GM23338 (cell line): ENCODE measurements around the gene VPS13A. TPM values are rescaled to one million over a fixed set of nuclear protein-coding genes. Genes with fewer than 3 reads are reported as not detected.

Experiments used
- ATAC-seq: fragments of 200-7000 bp; cut with Tn5 transposase; 3 replicates; pipeline ENCODE4 v1.9.1; 2020
- DNase-seq: peaks from one replicate; pipeline ENCODE4 v3.0.0-alpha.2; 2015; ENCODE audit warnings: low spot score
- H2AFZ ChIP-seq: fragments of 200-600 bp; sonication (generic); 2 replicates; pipeline ENCODE4 v1.8.0; 2016; ENCODE audit warnings: antibody characterized with exemption, mild to moderate bottlenecking, moderate library complexity
- H3F3A ChIP-seq: fragments of 200-600 bp; sonication (generic); replicated peaks from 2 replicates; pipeline ENCODE4 v1.8.0; 2017; ENCODE audit warnings: antibody characterized with exemption, mixed run types, low read depth
- H3K27ac ChIP-seq: fragments of 200-600 bp; sonication (generic); 2 replicates; pipeline ENCODE4 v1.6.1; 2016; ENCODE audit warnings: low read depth
- H3K27me3 ChIP-seq: fragments of 200-600 bp; sonication (generic); 2 replicates; pipeline ENCODE4 v1.8.0; 2016; ENCODE audit warnings: mild to moderate bottlenecking, mixed run types, moderate library complexity; ENCODE audit not compliant: insufficient read depth
- H3K36me3 ChIP-seq: fragments of 200-600 bp; sonication (generic); 2 replicates; pipeline ENCODE4 v1.8.0; 2016; ENCODE audit warnings: mild to moderate bottlenecking; ENCODE audit not compliant: insufficient read depth
- H3K4me1 ChIP-seq: fragments of 200-600 bp; sonication (generic); 2 replicates; pipeline ENCODE4 v1.8.0; 2016; ENCODE audit warnings: mild to moderate bottlenecking, moderate library complexity; ENCODE audit not compliant: insufficient read depth
- H3K4me2 ChIP-seq: fragments of 200-600 bp; sonication (generic); 2 replicates; pipeline ENCODE4 v1.7.1; 2017; ENCODE audit warnings: mixed run types
- H3K4me3 ChIP-seq: fragments of 200-600 bp; sonication (generic); 2 replicates; pipeline ENCODE4 v1.6.1; 2016; ENCODE audit warnings: mixed run types
- H3K79me2 ChIP-seq: fragments of 200-600 bp; sonication (generic); replicated peaks from 2 replicates; pipeline ENCODE4 v1.8.0; 2017; ENCODE audit warnings: mild to moderate bottlenecking; ENCODE audit not compliant: insufficient read depth
- H3K9me2 ChIP-seq: fragments of 200-600 bp; sonication (generic); 2 replicates; pipeline ENCODE4 v1.8.0; 2017; ENCODE audit not compliant: insufficient read depth
- H4K20me1 ChIP-seq: fragments of 200-600 bp; sonication (generic); replicated peaks from 2 replicates; pipeline ENCODE4 v1.8.0; 2017; ENCODE audit warnings: mild to moderate bottlenecking; ENCODE audit not compliant: insufficient read depth
- H3K27ac Mint-ChIP-seq: 2 replicates; pipeline ENCODE4 v1.8.0; 2020; ENCODE audit warnings: inconsistent platforms, mild to moderate bottlenecking, moderate library complexity, mixed read lengths
- H3K27me3 Mint-ChIP-seq: 3 replicates; pipeline ENCODE4 v1.8.0; 2022; ENCODE audit warnings: low read depth, mild to moderate bottlenecking, moderate library complexity, mixed read lengths, inconsistent platforms; ENCODE audit not compliant: insufficient read depth, poor library complexity
- H3K36me3 Mint-ChIP-seq: 3 replicates; pipeline ENCODE4 v1.8.0; 2021; ENCODE audit warnings: low read depth, mild to moderate bottlenecking, inconsistent platforms, moderate library complexity, mixed read lengths
- H3K4me1 Mint-ChIP-seq: 3 replicates; pipeline ENCODE4 v1.8.0; 2020; ENCODE audit warnings: mild to moderate bottlenecking, inconsistent platforms, mixed read lengths
- H3K4me3 Mint-ChIP-seq: 3 replicates; pipeline ENCODE4 v1.8.0; 2021; ENCODE audit warnings: moderate library complexity, mild to moderate bottlenecking, inconsistent platforms, mixed read lengths
- H3K9me3 Mint-ChIP-seq: 3 replicates; pipeline ENCODE4 v1.8.0; 2020; ENCODE audit warnings: moderate library complexity, mild to moderate bottlenecking, inconsistent platforms, mixed read lengths
- CREB1 ChIP-seq: fragments of 250-450 bp; sonication (Bioruptor Pico); IDR thresholded peaks from 2 replicates; pipeline ENCODE4 v1.5.0; 2020; ENCODE audit warnings: low read depth, mild to moderate bottlenecking, moderate library complexity
- CTCF ChIP-seq, 2 experiments: fragments of 200-600 bp in 1 of 2; sonication (generic) in 1 of 2; conservative IDR thresholded peaks; 2 replicates each; pipeline versions ENCODE4 v1.5.1 to v1.6.1; 2016 to 2017; ENCODE audit warnings: antibody characterized with exemption in 2 of 2, low read depth in 2 of 2, mild to moderate bottlenecking in 2 of 2, moderate library complexity in 1 of 2
- POLR2AphosphoS5 ChIP-seq: IDR thresholded peaks from 2 replicates; pipeline ENCODE4 v1.6.1; 2016; ENCODE audit warnings: antibody characterized with exemption, low read depth
- STAT1 ChIP-seq: IDR thresholded peaks from one replicate; pipeline ENCODE4 v1.6.1; 2016; ENCODE audit warnings: antibody characterized with exemption; ENCODE audit not compliant: unreplicated experiment
- ZNF114 ChIP-seq: fragments of 250-450 bp; sonication (Bioruptor Pico); IDR thresholded peaks from 2 replicates; pipeline ENCODE4 v1.5.0; 2020; ENCODE audit warnings: mild to moderate bottlenecking, moderate library complexity
- ZNF462 ChIP-seq: fragments of 250-450 bp; sonication (Bioruptor Pico); IDR thresholded peaks from 2 replicates; pipeline ENCODE4 v1.5.0; 2020; ENCODE audit warnings: mild to moderate bottlenecking, moderate library complexity
- polyA plus RNA-seq: library from polyadenylated mRNA; unstranded; fragments of >200 nt; fragmentation: Nextera tagmentation; extraction: Ambion mirVana; gene quantifications from 2 replicates; pipeline ENCODE4 v1.2.1, GENCODE V29; 2016
- total RNA-seq: library from RNA; depleted of rRNA; stranded (reverse); fragments of >200 nt; shearing (Covaris generic); gene quantifications from 2 replicates; pipeline ENCODE4 v1.2.3, GENCODE V29; 2014

VPS13A gene
- total and polyA plus RNA-seq, 2 experiments from 2014 or later = 45.9 to 68.1 TPM

- no peak overlapping the region for H3K27ac Mint-ChIP-seq
- H3K9me3 Mint-ChIP-seq = peaks cover 9% of the 10 kb centered on the region
- peak; percentile 38 for DNase-seq
These were observed 278.1 kb downstream of the VPS13A start for GRCh38 chr9:77455312-77455927.

GRCh38 chr9:77456829-77457437 lies 279.6 kb downstream of the VPS13A start:
- no peaks in the 10 kb centered on the region for H3K36me3 ChIP-seq
- TF ChIP-seq STAT1 (no peak), ZNF462 (CRISPR knock-in tag) (no peak), POLR2AphosphoS5 (no peak), CREB1 (peak; percentile 32; the same call in 1 of the 2 replicates), CTCF (conservative IDR thresholded peaks at IDR 0.05; ENCODE audit: low read depth in 2 of 2) (peak; percentile 91 to 92)
- no peaks in the 10 kb centered on the region for H3K9me3 Mint-ChIP-seq
- H2AFZ ChIP-seq = no peak overlapping the region
- peaks cover 36% of the 10 kb centered on the region for H3K4me1 Mint-ChIP-seq
- no peaks in the 10 kb centered on the region for H3K27me3 ChIP-seq
- no peaks in the 10 kb centered on the region for H3K9me2 ChIP-seq
- DNase-seq (peak; percentile 92), ATAC-seq (peak; percentile 79)
- H3F3A ChIP-seq = no peaks in the 10 kb centered on the region
- H3K4me3 ChIP-seq = no peak overlapping the region
- H3K4me3 Mint-ChIP-seq = no peak overlapping the region
- no peaks in the 10 kb centered on the region for H3K27me3 Mint-ChIP-seq
- peaks cover 15% of the 10 kb centered on the region for H3K4me1 ChIP-seq
- peaks cover 8% of the 10 kb centered on the region; the same call in 2 of the 3 replicates for H3K36me3 Mint-ChIP-seq
- H3K27ac ChIP-seq = no peak overlapping the region
- no peaks in the 10 kb centered on the region for H4K20me1 ChIP-seq
- no peak overlapping the region for H3K27ac Mint-ChIP-seq
- no peak overlapping the region for H3K4me2 ChIP-seq
- no peaks in the 10 kb centered on the region for H3K79me2 ChIP-seq

More at GRCh38 chr9:77455312-77455927, 278.1 kb downstream of the VPS13A start:
- Histone ChIP-seq H3K27me3 (no peaks in the 10 kb centered on the region), H3K79me2 (no peaks in the 10 kb centered on the region), H2AFZ (no peak overlapping the region), H3K4me3 (no peak overlapping the region), H3K4me2 (no peak overlapping the region), H3K36me3 (no peaks in the 10 kb centered on the region), H3F3A (no peaks in the 10 kb centered on the region), H4K20me1 (no peaks in the 10 kb centered on the region), H3K27ac (no peak overlapping the region), H3K9me2 (no peaks in the 10 kb centered on the region; the same call in 1 of the 2 replicates), H3K4me1 (peaks cover 8% of the 10 kb centered on the region)
- ATAC-seq = peak; percentile 13; the same call in 1 of the 3 replicates
- Mint-ChIP-seq H3K4me3 (no peak overlapping the region), H3K36me3 (peaks cover 8% of the 10 kb centered on the region; the same call in 2 of the 3 replicates), H3K4me1 (peaks cover 27% of the 10 kb centered on the region), H3K27me3 (no peaks in the 10 kb centered on the region)
- peak; percentile 58 to 61 for TF ChIP-seq CTCF (conservative IDR thresholded peaks at IDR 0.05; ENCODE audit: low read depth in 2 of 2)
- no peak for TF ChIP-seq ZNF114 (CRISPR knock-in tag)
